GM19324 (cell line): Measurements from ENCODE around the gene SIRT2.

Source experiments
- ATAC-seq: cut with Tn5 transposase; IDR thresholded peaks from one replicate; pipeline ENCODE4 v1.9.1; 2021; ENCODE audit warnings: mild to moderate bottlenecking, moderate library complexity; ENCODE audit not compliant: unreplicated experiment, low FRiP score

The SIRT2 gene

DNA sequence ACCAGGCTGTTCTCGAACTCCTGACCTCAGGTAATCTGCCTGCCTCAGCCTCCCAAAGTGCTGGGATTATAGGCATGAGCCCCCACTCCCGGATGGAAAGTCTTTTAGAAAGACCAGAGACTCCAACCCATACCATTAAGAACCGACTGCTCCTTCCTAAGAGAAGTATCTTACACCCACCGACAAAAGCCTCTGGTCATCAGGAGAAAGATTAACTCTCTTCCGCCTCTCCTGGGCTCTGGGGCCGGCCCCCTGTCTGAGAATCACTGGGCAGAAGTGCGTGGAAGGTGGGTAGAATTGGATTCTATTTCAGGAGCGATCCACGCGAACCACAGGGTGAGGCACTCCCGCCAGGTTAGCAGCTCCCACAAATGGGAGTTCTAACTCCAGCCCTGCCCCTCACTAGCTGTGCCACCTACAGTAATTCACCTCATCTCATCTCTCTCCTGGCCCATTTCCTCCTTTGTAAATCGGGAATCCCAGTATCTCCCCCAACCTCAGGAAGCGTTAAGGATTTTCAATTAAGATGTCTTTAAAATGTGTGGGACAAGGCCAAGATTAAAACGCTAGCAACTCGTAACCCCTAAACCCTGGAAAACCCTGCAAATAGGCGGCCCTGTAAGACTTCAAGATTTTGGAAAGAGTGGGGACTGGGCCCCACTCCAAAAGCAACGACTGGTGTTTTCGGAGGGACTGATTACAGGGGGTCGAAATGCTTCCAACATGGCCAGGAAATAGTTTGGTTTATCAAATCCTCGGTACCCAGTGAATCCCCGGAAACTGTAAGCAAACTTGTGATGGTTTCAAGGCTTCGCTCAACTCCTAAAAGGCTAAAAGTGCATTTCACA lies 50.9 kb downstream of the SIRT2 start:
- no peak for ATAC-seq

DNA sequence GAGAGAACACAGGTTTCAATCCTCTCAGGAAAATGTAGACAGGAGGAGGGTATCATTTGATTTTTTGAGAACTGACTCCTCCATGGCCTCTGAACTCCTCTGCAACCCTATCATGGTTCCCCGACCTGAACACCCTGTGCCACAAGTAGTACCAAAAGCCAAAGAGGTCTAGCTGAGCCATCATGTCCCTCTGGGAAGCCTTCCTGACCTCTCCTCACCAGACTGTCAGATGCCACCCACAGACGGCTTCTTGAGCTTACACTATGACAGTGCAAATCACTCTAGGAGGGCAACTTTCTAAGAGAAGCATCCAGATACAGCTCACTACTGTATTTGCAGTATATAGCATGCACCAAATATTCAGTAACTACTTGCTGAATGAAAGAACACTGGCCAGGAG lies 53.3 kb downstream of the SIRT2 start:
- ATAC-seq, result no peak

DNA sequence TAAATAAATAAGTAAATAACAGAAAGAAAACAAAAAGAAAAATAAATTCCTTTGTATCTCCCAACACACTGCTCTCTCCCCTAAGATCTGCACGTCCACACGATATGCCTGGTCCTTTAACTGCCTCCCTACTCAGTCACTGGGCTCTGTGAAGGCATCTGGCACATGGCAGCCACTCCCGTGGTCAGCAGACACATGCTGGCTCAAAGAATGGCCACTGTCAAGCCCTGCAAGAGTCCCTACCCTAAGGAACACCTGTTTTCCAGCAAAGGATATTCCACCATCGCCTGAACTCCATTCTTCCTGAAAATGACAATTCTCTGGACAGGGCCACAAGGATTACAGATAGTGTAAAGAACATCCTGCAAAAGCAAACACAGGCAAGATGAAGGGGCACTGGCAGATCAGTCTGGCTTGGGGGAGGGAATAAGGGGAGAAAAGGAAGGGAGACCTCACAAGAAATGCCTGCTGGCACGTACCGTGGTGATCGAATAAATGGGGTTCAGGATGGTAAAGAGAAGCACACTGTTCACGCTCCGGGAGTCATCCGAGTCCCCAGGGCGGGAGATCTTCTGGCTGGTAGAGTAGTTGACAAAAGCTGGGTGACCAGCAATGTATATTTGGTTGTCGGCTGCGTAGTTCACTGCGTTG lies 53.9 kb downstream of the SIRT2 start:
- ATAC-seq, result no peak

DNA sequence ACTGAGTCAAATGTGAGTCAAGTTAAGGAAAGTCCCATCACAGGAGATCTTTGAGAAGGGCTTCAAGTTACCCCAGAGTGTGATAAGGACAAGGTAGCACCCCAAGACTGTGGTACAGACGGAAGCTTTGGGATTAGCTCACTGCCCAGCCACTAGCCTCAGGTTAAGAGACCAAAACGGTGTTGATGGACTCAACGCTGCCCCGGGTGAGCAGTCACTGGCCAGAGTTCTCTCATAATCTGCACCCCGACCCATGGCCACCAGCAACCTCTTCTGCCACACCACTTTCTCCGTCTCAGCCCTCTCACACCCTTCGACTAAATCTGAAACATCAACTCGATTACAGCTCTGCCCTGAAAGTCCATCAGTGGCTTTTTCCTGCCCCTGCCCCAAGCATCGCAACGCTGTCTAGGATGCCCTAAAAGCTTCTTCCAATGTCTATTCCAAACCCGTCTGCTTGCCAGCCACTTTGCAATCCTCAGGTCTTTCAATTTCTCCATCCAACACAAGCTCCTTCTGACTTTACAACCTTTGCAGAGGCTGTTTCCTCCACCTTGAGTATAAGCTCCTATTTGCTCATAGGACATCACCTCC lies 55.2 kb downstream of the SIRT2 start:
- ATAC-seq, result no peak

DNA sequence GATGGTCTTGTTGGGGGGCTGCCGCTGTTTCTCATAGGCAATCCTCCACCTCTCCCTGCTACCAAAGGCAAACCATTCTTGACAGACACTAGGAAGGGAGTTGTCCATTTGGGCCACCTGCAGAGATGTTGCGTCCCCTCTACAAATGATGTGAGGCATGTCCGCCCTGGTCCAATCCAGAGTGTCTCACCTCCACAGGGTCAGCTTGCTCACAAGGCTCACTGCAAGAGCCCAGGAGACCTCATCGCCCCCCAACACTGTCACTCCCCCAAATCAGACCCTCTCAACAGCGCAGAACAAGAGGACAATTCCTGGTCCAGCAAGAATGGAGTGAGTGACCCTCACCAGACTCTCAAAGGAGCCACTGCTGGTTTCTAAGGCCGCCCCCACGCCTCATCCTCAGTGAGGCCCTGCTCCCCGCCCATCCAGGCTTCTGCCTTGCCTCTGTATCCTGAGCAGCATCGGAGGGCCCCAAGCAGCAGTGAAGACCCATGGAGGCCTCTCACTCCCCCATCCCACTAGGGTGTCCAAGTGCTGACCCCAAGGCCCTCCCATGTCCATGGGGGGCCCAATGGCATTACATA lies 56.2 kb downstream of the SIRT2 start:
- ATAC-seq, result no peak

DNA sequence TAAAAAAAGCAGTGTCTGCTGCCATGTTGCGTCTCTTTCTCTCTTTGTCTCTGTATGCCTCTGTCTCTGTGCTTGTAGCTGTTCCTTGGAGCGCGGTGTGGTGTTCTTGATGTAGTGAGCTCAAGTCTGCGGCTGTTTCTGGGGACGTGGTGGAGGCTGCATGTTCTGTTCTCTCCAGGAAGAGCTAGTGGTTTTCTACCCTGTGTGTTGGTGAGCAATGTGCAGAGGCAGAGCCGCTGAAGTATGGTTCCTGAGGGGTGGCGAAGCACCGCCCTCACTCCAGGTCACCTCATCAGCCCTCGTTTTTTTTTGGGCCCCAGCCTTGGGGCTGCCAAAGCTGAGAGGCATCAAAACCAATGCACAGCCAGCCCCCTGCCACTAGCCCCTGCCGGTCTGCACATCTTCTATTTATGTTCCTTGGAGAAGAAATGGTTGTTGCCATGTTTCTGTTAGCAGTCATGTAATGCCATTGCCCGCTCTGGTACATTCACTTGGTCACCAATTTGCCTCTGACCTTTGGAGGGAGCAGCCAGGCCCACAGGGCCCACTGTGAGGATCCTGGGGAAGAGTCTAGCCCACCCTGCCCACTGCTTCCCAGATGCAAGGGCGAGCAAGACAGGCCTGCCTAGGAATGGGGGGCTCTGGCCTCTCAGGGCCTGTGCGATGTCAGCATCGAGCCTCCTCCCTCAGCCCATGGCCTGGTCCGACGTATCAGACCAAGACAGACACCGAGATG lies 56.8 kb downstream of the SIRT2 start:
- no peak for ATAC-seq

DNA sequence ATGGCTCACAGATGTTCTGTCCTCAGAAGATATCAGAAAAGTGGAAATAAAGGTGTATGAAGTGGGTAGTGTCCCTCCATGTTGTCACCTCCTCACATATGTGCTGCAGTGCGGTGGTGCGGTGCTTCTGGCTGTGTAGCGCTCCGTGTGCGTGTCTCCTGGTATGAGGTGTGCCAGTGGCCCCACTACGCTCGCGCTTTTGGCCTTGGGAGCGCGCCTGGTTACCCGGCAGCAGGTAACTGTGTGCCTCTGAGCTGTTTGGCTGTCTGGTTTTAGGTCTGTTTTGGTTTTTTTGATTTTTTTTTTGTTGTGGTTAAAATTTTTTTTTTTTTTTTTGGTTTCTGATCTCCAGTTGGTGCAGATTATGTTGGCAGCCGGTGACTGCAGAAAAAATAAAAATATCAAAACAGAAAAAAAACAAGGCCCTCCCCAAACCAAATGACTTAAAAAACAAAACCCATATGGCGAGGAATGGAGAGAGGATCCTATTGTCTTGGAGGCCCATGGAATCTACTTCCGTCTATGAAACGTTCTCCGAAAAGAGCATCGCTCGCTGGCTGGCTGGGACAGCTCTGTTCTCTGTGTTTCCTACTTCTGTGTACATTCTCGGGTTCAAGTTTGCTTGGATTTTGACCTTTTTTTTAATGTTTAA lies 57.5 kb downstream of the SIRT2 start:
- ATAC-seq, result no peak

DNA sequence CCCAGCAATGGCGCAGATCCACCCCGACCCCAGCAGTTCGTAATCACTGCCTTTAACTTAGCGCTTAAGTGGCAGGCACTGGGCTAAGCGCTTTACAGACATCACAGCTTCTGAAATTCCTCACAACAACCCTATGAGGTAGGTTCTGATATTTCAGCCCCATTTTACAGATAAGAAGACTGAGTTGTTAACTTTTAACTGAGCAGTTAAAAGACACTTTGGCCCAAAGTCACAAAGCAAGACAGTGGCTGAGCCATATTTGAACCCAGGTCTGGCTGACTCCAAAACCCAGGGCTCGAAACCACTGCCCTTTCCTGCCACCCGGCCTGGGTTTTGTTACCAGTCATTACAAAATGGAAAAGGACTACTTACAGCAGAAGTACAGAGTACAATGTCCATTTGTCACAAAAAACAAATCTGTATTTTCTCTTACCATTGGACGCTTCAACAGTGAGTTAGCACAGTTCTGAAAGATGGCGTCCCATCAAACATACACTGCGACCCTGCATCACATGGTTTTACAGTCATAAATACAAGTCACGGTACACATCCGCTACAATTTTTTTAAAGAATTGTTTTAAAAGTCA lies 58.1 kb downstream of the SIRT2 start:
- ATAC-seq, result no peak

DNA sequence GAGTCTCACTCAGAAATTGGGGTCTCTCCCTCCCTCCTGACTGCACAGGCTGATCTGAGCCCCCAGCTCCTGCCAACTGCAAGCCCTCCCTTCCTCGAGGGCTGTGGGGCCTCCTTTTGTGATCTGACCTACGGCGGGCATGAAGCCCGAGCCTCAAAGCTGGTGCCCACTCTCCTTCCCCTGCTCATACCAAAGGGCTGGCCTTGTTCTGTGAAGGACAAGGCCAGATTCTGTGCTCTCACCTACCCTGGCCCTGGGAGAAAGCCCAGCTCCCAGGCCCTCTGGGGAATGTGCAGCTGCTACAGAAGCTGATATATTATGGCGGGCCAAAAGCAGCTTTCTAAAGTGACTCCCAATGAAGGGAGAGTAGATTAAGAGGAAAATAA lies 58.8 kb downstream of the SIRT2 start:
- no peak for ATAC-seq

DNA sequence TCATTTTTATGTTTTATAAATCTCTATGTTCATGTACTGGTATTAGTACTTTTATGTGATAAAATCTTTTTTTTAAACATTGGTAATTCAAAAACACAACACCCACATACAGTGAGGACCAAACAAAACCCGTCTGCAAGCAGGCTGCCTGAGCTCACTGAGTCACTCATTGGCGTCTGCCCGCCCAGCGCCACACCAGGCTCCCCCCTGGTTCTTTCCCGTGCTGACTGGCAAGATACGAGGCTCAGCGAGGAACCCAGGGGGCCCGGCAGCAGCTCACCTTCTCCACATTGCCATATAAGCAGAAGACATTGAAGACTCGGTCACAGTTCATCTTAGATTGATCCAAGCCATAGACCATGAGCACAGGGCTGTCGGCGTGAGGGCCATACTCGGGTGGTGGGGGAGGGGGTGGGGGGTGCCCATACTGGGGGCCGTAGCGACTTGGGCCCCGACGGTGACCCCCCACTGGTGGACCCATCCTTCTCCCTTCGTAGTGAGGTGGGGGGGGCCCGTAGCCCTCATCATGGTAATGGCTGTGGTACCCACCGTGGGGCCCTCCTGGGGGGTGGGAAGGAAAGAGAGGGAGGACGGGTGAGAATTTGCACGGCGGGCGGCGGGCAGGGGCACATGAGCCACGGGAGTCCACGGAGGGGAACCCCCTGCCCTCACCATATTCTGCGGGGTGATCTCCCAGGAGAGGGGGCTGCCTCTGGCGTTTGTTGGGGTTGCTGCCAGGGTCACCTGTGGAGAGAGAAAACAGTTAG lies 59.4 kb downstream of the SIRT2 start:
- ATAC-seq, result no peak

DNA sequence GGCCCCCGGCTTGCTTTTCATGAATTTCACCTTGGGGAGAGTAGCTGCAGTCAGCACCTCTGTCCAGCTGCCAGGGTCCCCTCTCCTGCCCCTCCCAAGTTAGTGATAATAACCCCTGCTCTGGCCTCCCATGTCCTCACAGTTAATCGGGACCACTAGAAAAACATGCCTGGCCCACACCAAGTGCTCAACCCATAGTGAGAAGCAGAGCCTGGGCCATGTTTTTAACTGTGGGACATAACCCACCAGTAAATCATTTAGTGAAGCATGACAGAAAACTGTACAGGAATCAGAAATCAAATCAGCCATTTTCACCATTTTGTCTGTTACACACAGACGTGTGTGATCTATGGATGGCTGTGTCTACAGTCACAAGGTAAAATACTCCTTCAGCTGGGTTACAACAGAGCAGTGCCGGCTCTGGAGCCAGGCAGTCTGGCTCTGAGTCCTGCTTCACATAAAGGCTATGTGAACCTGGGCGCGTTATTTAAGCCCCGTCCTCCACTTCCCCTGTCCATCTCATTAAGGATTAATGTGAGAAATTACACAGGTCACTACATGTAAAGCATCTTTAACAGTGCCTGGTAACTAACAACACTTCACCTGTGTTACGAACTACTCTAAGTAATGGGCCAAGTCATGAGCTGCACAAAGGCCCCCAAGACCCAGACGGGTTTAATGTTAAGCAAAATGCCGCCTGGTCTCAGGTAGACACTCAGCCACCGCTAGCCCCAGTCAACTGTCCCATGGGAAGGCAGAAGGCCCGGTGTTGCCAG lies 60.2 kb downstream of the SIRT2 start:
- ATAC-seq, result no peak

DNA sequence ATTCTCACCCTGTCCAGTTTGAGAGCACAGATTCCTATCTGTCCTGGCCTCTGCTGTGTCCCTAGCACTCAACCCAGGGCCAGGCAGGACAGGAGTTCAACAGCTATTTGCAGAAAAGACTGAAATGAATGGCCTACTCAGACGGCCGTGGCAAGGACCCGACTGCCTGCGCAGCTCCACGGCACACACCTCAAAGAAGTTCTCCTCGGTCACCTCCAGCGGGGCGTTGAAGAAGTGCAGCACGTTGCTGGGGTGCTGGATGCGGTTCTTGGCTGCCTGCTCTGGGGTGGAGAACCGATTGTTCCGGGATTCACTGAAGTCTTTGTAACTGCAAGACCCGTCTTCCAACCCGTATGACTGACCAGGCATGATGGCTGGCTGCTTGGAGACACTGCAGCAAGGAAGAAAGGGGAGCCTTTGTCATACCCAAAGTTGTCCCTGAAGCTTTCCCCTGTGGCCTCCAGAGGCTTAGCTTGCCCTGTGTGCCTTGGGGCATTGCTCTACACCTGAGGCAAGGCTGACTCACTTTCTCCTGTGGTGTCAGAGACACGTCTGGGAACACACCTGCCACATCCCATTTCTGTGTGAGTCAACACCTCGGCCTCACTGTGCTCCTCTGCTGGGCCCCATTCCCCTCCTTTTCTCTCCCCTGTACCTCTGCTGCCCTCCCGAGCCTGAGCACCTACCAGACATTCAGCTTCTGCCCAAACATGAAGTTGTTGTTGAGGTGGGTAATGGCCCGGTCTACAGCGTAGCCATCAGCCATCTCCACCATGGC lies 61.0 kb downstream of the SIRT2 start:
- ATAC-seq, result no peak

DNA sequence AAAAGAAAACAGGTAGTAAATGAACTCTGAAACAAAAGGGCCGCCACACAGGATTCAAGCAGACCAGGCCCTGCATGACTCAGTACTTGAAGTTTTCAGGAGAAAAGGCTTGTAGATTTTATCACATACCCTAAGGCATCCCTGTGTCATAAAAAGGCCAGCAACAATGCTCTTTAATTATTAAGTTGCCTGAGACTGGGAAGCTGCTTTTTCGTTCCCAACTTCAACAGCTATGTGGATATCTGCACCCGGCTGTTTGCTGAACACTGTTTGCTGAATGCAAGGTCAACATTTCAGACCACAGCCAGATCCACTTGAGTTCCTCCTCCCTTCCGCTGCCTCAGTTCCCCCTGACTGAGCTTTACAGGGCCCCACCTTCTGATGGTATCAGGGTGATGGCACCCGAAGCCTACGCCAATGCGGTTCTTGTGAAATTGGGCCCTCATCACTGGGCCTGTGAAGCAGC lies 61.7 kb downstream of the SIRT2 start:
- no peak for ATAC-seq

DNA sequence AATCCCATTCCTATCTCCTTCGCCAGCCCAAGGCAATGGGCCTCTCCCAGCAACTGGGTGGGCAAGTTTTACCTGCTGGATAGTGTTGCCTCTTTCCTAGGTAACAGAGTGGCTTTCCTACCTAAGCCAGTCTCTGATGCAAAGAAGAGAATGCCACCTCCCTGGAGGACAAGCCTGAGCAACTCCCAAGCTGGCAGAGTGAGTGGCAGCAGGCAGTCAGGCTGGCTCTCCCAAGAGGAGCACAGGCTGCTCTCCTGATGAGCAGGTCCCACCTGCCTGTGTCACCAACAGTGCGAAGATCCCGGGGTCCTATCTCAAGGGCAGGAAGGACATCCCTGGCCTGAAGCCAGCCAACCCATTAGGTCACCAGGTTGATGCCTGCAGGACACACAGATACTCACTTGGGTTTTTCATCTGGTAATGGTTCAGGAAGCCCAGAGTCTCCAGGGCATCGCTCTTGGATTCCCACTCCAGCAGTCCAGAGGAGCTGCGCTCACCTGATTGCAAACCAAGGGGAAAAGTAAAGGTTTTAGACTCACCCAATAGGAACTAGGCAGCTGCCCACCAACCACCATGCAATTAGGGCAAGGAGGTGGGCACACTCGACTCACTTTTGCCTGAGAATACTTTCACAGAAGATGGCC lies 62.3 kb downstream of the SIRT2 start:
- ATAC-seq, result no peak

DNA sequence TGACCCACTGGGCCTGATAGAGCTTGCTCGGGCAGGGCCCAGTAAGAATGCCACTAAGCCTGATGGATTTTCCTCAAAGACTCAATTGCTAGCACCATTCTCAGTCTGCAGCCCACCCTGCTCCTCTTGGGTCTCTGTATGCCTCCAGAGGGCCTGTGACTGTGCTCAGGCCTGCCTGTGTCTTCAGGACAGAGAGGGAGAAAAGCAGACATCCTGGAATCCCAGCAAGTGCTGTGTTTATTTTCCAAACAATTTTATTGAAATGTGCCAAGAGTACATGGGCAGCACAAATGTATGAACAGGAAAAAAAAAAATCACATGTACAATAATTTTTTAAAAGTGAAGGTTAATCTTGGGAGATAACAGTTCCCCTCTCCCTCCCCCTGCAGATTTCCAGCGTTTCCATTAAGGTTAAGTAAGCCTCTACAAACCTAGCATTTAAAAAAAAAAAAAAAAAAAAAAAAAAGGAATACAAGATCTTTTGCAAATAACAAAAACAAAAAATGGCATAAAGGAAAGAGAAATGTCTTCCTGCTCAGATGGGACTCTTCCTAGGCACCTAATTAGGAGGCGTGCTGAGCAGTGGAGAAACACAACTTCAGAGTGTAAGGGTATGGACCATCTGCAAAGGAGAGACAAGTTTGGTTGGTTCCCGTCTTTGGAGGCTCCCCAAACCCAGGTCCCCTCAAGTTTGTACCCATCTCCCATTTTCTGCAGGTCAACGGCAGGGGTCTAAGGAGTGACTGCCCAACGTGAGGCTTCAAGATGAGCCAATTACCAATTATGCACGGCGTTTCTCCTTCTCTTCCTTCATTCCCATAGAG lies 63.0 kb downstream of the SIRT2 start:
- ATAC-seq, result no peak

DNA sequence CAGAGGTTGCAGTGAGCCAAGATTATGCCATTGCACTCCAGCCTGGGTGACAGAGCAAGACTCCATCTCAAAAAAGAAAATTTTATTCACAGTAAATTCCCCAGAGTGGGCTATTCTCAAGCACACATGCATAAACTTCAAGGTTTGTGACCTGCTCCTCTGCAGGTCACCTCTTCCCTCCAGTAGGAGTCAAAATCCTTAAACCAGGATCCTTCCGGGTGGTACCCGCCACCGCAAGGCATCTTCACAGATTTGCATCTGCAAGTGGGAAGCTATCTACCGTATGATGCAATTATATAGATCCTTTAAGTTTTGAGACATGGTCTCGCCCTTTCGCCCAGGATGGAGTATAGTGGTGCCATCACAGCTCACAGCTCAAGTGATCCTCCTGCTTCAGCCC lies 64.8 kb downstream of the SIRT2 start:
- ATAC-seq, result no peak
